Amygdala (tissue), 56 donors: Measurements from ENCODE around the gene CACHD1.

Experiments
- DNase-seq, 56 donors: peaks; one replicate each; lab custom pipeline; 2025; lab: John Stamatoyannopoulos, UW

The CACHD1 gene

GRCh38 chr1:64631346-64632034 lies 161.6 kb downstream of the CACHD1 start:
- DNase-seq = peak in 21 of 56 donors; percentile 1 to 48 (median 13)

- DNase-seq = no peak
Observed at GRCh38 chr1:64632936-64633335, 163.0 kb downstream of the CACHD1 start.

- no peak for DNase-seq
Observed at GRCh38 chr1:64645735-64646134, 175.8 kb downstream of the CACHD1 start.

GRCh38 chr1:64650411-64650810 lies 180.5 kb downstream of the CACHD1 start:
- DNase-seq = no peak

- no peak for DNase-seq
Observed at GRCh38 chr1:64651841-64652240, 181.9 kb downstream of the CACHD1 start.

GRCh38 chr1:64653466-64653865 lies 183.5 kb downstream of the CACHD1 start:
- no peak for DNase-seq

- DNase-seq = no peak
Observed at GRCh38 chr1:64654519-64655341, 184.8 kb downstream of the CACHD1 start.

- no peak for DNase-seq
Observed at GRCh38 chr1:64655861-64656260, 185.9 kb downstream of the CACHD1 start.

GRCh38 chr1:64659478-64660138 lies 189.7 kb downstream of the CACHD1 start:
- no peak for DNase-seq

GRCh38 chr1:64663668-64664067 lies 193.7 kb downstream of the CACHD1 start:
- peak in 16 of 56 donors; percentile 5 to 43 (median 18) for DNase-seq

GRCh38 chr1:64664299-64664698 lies 194.4 kb downstream of the CACHD1 start:
- peak in 44 of 56 donors; percentile 3 to 71 (median 32) for DNase-seq

- no peak for DNase-seq
Observed at GRCh38 chr1:64669098-64669675, 199.3 kb downstream of the CACHD1 start.

GRCh38 chr1:64675718-64676345 lies 205.9 kb downstream of the CACHD1 start:
- DNase-seq = no peak

- DNase-seq = no peak
Observed at GRCh38 chr1:64676386-64676785, 206.5 kb downstream of the CACHD1 start.

- DNase-seq = no peak
Observed at GRCh38 chr1:64677532-64677931, 207.6 kb downstream of the CACHD1 start.

- no peak for DNase-seq
Observed at GRCh38 chr1:64678366-64678765, 208.4 kb downstream of the CACHD1 start.

- peak in 22 of 56 donors; percentile 2 to 54 (median 22) for DNase-seq
Observed at GRCh38 chr1:64679177-64679576, 209.2 kb downstream of the CACHD1 start.

GRCh38 chr1:64680599-64680998 lies 210.7 kb downstream of the CACHD1 start:
- no peak for DNase-seq

- no peak for DNase-seq
Observed at GRCh38 chr1:64681043-64681442, 211.1 kb downstream of the CACHD1 start.

GRCh38 chr1:64683419-64683818 lies 213.5 kb downstream of the CACHD1 start:
- no peak for DNase-seq
